GM18511 (cell line): ENCODE measurements around the gene PPFIA4.
"Not testable (repeated sequence)": the region's sequence is repeated elsewhere in the genome, so short reads cannot be mapped to it uniquely, and the experiment has no call there.

Source experiments
- ATAC-seq: cut with Tn5 transposase; IDR thresholded peaks from one replicate; pipeline ENCODE4 v1.9.1; 2021; ENCODE audit warnings: mild to moderate bottlenecking, moderate library complexity; ENCODE audit not compliant: unreplicated experiment

Gene PPFIA4

GRCh38 chr1:203011582-203011981 lies 14.7 kb upstream of the PPFIA4 start:
- ATAC-seq, result no peak

GRCh38 chr1:203017061-203017460 lies 9.2 kb upstream of the PPFIA4 start:
- ATAC-seq, result no peak

GRCh38 chr1:203017692-203018091 lies 8.6 kb upstream of the PPFIA4 start:
- ATAC-seq, result no peak

GRCh38 chr1:203022855-203023254 lies 3.4 kb upstream of the PPFIA4 start:
- not testable (repeated sequence) for ATAC-seq

DNA sequence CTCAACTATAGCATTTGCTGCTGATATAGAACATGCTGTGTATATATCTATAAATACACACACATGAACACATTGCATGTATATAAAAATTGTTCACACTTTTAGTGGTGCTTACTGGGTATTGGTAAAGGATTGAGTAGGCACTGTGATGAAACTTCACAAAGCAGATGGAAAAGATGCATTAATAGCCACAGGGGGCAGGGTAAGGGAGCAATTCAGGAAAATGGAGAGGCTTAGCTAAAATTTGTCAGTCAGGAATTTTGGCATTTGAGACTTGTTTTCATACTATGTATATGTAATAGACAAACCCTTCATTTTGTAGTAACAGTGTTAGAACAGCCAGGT lies 633 bp upstream of the PPFIA4 start:
- ATAC-seq, result no peak

GRCh38 chr1:203026666-203027663 lies 674 bp downstream of the PPFIA4 start:
- ATAC-seq, result peak; percentile 47

- ATAC-seq, result no peak
These were observed 1.9 kb downstream of the PPFIA4 start for GRCh38 chr1:203028067-203028783.

DNA sequence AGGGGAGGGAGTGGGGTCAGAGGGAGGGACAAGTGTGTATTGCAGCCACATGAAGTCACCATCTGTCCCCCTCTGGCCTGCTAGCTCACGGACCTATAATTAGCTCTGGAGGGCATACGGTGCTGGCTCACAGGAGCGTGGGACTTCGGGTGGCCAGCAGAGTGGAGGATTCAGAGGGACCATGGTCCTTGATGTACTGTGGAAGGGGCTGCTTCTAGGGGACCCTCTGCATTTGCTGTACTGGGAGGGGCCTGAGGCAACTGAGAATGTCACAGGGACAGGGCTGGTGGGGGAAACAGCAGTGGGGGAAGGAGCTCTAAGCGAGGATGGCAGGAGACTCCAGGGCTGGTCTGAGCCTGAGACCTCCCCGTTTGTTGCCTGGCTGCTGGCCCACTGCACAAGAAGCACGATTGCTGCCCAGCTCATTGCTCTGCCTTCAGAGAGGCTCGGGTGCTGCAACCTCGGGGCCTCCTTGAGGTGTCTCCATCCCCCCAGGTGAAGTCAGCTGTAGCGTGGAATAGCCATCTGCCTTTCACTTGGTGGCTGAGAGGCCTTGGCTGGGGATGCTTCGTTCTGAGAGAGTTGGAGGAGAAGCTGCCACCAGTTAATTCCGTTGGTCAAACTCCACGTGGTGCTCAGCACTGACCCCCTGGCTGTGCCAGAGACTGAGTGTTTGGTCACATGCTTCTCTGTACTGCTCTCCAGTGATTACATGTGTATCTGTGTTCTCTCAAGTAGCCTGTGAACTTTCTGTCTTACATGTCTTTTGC lies 2.7 kb downstream of the PPFIA4 start:
- no peak for ATAC-seq

DNA sequence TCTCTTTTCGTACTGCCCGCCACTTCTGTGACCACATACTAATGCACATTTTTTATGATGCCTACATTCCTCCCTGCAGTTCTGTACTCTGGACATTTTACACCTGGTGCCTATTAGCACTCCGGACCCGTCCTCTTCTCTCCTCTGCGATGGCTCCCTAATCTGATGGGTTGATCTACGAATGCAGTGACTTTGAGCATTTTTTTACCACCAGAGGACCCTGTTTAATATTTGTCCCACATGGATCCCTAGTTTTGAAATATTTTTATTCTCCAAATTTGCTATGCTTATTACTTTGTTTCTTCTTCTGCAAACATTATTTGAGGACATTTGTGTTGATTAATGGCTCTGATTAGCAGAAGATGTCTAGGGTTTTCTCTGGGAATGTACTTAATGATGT lies 5.2 kb downstream of the PPFIA4 start:
- ATAC-seq, result no peak

GRCh38 chr1:203033287-203033686 lies 7.0 kb downstream of the PPFIA4 start:
- ATAC-seq, result no peak

DNA sequence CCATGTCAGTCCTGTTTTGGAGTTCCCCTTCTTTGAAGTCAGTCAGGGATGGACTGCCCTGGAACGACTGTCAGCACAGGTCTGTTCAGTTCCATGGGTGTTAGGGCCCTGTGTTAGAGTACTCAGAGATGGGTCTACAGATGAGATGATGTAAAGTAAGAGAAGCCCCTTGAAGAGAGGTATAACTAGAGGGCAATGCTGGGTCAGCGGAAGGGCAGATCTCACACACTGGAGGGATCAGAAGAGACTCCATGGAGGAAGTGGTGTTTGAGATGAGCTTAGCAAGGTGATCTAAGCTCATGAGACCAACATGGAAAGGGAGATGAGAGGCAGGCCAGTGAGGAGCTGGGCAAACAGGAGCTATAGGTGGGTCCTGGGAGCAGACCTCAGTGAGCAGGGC lies 7.6 kb downstream of the PPFIA4 start:
- ATAC-seq, result no peak

DNA sequence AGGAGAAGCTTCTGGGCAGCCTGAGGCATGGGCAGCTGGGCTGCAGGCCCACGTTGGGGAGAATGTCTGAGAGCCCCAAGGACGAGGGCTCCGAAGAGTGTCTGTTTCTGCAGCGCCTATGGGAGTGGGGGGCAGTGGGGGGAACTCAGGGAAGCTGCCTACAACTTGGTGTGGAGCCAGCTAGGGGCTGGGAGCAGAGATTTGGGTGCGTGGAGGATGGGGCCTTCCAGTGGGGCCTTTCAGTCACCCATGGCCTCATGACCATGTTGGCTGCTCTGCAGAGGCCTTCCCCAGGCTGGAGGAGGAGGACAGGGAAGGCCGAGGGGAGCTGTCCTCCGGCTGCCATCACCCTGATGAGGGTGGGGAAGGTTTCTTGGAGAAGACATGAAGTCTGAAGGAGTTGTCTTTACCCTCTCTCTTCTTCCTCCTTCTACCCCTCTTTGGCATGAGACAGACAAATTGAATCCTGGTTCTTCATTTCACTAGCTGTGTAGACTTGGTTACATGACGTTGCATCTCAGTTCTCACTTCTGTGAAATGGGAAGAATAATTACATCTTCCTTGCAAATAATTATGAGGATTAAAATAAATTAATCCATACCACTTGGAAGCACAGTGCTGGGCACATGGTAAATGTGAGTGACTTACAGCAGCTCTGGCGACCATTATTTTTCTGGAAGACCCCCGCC lies 8.3 kb downstream of the PPFIA4 start:
- no peak for ATAC-seq

GRCh38 chr1:203035111-203036000 lies 9.1 kb downstream of the PPFIA4 start:
- ATAC-seq, result no peak

- no peak for ATAC-seq
These were observed 9.8 kb downstream of the PPFIA4 start for GRCh38 chr1:203036135-203036534.

GRCh38 chr1:203036537-203036936 lies 10.2 kb downstream of the PPFIA4 start:
- no peak for ATAC-seq

- no peak for ATAC-seq
These were observed 11.4 kb downstream of the PPFIA4 start for GRCh38 chr1:203037509-203038190.

DNA sequence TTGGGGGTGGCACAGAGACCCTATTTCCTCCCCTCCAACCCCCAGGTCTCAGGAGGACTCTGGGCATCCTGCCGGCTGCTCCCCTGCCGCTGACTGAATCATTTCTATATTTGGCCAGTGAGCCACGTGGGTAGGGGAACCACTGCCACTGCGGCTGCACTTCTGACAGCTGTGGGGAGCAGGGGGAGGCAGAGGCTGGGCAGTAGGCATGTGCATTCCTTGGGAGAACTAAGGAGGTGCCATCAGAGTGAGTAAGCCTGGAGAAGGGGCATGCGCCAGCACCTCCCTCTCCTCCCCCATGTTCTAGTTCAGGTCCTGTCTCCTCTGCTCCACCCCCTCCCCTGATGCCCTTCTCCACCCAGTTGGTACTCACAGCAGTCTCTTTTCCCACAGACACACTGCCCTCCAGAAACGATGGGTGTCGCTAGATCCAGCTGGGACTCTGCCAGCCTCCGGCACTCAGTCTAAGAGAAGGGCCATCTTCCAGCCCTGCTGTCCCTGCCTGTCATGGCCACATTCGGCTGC lies 12.0 kb downstream of the PPFIA4 start:
- peak; percentile 62 for ATAC-seq

GRCh38 chr1:203038891-203039608 lies 12.8 kb downstream of the PPFIA4 start:
- peak; percentile 50 for ATAC-seq
